ENCODE measurements around the gene IL25. TPM values are rescaled to one million over a fixed set of nuclear protein-coding genes. Genes with fewer than 3 reads are reported as not detected.

The IL25 gene
- total and polyA plus RNA-seq, 2 experiments from 2014 or later = 3.2 TPM; not detected in 1

DNA sequence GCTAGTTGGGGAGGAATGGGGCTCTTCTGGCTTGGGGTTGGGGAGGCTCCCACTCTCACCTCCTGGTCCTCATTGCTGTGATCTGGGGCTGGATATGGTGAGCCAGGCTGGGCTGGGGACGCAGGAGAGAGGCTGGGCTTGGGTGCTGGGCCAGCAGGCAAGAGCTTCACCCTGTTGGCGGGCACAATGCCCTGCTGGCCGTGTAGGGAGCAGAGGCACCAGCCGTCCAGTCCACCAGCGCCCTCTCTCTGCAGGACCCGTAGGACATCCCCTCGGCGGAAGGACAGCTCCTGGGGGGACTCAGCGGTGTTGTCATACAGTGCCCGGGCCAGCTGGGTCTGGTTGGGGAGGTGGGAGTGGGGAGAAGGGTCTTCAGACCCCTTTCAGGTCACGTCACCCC is 12.1 kb upstream of the IL25 start:
- no peak for DNase-seq (ENCODE audit: low read depth in 1 of 2, low spot score in 1 of 2)
- H3K4me3 ChIP-seq = no peak overlapping the region
- no peaks in the 10 kb centered on the region for H3K36me3 ChIP-seq
- no peaks in the 10 kb centered on the region for H3K9me3 ChIP-seq (ENCODE audit: low read depth)
- no peaks in the 10 kb centered on the region for H3K27me3 ChIP-seq
- no peak overlapping the region for H3K27ac ChIP-seq
- no peak for TF ChIP-seq CTCF (IDR thresholded peaks at IDR 0.05; ENCODE audit: low read depth, low read length)
- H3K4me1 ChIP-seq (ENCODE audit: low read depth) = peaks cover 15% of the 10 kb centered on the region

GRCh38 chr14:23361320-23361719 is 11.3 kb upstream of the IL25 start:
- no peaks in the 10 kb centered on the region for H3K9me3 ChIP-seq (ENCODE audit: low read depth)
- no peaks in the 10 kb centered on the region for H3K36me3 ChIP-seq
- no peaks in the 10 kb centered on the region for H3K27me3 ChIP-seq
- no peak overlapping the region for H3K4me3 ChIP-seq
- no peak overlapping the region for H3K27ac ChIP-seq
- peak in 1 of 2 donors; percentile 56 for DNase-seq (ENCODE audit: low read depth in 1 of 2, low spot score in 1 of 2)
- no peak for TF ChIP-seq CTCF (IDR thresholded peaks at IDR 0.05; ENCODE audit: low read depth, low read length)
- peaks cover 21% of the 10 kb centered on the region for H3K4me1 ChIP-seq (ENCODE audit: low read depth)

DNA sequence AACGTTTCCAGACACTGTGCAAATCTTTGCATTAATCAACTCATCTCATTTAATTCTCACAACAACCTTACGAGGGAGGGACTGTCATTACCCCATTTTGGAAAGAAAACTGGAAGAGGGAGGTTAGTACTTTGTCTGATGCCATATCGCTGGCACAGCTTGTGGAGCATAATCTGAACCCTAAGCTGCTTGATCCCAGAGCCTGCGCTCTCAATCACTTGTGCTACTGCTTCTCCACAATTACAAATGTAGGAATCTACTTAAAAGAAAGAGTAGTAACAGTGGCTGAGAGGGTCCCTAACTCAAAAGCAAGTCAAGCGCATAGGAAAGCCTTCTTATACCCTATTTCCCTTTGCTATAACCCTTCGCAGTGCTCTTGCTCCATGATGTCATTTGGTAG is 10.8 kb upstream of the IL25 start:
- TF ChIP-seq CTCF (IDR thresholded peaks at IDR 0.05; ENCODE audit: low read depth, low read length) = no peak
- peaks cover 24% of the 10 kb centered on the region for H3K4me1 ChIP-seq (ENCODE audit: low read depth)

GRCh38 chr14:23362200-23362599 is 10.4 kb upstream of the IL25 start:
- H3K36me3 ChIP-seq = no peaks in the 10 kb centered on the region

More for the DNA sequence above, 10.8 kb upstream of the IL25 start:
- DNase-seq (ENCODE audit: low read depth in 1 of 2, low spot score in 1 of 2) = no peak
- Histone ChIP-seq H3K27ac (no peak overlapping the region), H3K9me3 (ENCODE audit: low read depth) (no peaks in the 10 kb centered on the region), H3K36me3 (no peaks in the 10 kb centered on the region), H3K4me3 (no peak overlapping the region), H3K27me3 (no peaks in the 10 kb centered on the region)

DNA sequence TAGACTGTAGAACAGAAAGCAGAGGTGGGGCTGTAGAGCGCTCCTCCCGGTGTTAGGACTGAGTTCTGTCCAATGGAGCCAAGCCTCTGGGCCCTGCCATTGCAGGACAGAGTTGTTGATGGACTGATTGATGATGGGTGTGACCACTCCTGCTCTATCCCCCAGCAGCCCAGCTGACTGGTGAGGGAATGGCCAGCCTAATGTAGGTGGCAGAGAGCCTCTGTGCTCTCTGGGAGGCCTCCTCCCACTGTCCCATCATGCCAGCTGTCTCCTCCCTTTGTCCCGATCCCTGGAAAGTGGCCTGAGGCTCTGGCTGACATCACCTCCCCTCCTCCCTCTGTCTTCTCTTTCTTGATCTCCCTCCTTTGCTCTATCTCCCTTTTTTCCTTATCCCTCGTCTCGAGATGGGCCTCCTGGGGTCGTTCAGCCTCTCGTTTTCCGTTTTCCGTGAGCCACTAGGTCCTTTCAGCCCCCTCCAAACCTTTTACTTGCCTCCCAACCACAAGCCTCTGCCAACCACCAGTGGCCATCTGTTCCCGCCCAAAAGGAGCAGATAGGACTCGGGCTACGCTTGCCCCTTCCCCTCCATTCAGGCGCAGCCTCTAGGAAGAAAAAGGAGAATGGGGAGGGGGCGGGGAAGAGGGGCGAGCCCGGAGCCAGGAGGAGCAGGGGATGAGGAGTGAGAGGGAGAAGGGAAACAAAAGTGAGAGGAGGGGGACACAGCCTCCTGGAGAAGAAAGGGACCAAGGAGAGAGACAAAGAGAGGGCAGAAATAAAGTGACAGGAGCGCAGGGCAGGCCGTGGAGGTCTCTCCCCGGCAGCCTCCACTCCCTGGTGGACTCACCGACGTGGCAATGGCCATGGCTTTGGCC is 8.2 kb upstream of the IL25 start:
- peak overlapping the region; percentile 28 for H3K4me3 ChIP-seq
- no peaks in the 10 kb centered on the region for H3K36me3 ChIP-seq
- peaks cover 27% of the 10 kb centered on the region for H3K4me1 ChIP-seq (ENCODE audit: low read depth)
- TF ChIP-seq CTCF (IDR thresholded peaks at IDR 0.05; ENCODE audit: low read depth, low read length) = no peak
- no peak for DNase-seq (ENCODE audit: low read depth in 1 of 2, low spot score in 1 of 2)
- H3K27me3 ChIP-seq = no peaks in the 10 kb centered on the region
- peak overlapping the region; percentile 83 for H3K27ac ChIP-seq
- H3K9me3 ChIP-seq (ENCODE audit: low read depth) = no peaks in the 10 kb centered on the region

More at GRCh38 chr14:23362200-23362599, 10.4 kb upstream of the IL25 start:
- Histone ChIP-seq H3K27ac (no peak overlapping the region), H3K4me3 (no peak overlapping the region), H3K4me1 (ENCODE audit: low read depth) (peaks cover 27% of the 10 kb centered on the region), H3K27me3 (no peaks in the 10 kb centered on the region), H3K9me3 (ENCODE audit: low read depth) (no peaks in the 10 kb centered on the region)
- DNase-seq (ENCODE audit: low read depth in 1 of 2, low spot score in 1 of 2) = no peak
- TF ChIP-seq CTCF (IDR thresholded peaks at IDR 0.05; ENCODE audit: low read depth, low read length) = peak; percentile 24
